HL-60/S4 (cell line): ENCODE measurements around the gene IL17A.

Experiments used
- in situ Hi-C: fragments of 300-500 bp; cut with MboI; formaldehyde crosslinking; loops from 2 replicates; pipeline ENCODE4 v1.14.3; 2022; ENCODE audit warnings: low sequenced_read_pairs

IL17A gene

DNA sequence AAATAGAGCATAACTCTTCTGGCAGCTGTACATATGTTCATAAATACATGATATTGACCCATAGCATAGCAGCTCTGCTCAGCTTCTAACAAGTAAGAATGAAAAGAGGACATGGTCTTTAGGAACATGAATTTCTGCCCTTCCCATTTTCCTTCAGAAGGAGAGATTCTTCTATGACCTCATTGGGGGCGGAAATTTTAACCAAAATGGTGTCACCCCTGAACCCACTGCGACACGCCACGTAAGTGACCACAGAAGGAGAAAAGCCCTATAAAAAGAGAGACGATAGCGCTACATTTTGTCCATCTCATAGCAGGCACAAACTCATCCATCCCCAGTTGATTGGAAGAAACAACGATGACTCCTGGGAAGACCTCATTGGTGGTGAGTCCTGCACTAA, at the start of gene IL17A:
IL17A (plus strand) TSS at position 301 of the 400 bp plus-strand sequence; CDS start at position 358, 57 bp downstream.
- in situ Hi-C loops: no loop called here

DNA sequence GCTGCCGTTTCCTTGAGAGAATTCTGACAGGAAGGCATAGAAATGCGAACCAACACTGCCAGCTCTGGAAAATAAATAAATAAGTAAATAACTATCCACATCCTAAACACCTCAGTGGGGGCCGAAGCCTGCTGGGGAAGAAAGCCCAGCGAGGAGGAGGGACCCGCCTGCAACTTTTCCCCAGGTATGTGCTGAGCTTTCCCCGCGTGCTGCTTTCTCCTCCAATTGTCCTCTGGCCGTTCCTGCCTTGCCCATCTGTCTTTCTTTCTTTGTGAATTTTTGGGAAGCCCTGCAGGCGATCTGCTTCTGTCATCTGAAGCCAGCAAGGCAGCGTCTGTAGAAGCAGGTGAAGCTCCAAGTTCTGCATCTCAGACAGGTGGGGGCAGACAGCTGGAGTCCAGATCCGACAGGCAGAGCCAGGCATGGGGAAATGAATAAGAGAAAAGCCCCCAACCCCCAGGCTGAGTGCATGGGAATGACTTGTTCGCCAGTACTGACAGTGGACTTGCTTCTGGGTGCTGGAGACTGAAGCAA, 49.2 kb upstream of the IL17A start:
- in situ Hi-C loops: no loop called here

- in situ Hi-C loops: no loop called here
Measured at GRCh38 chr6:52138284-52138683, 47.9 kb upstream of the IL17A start.

- in situ Hi-C loops: no loop called here
Measured at GRCh38 chr6:52139985-52140680, 46.0 kb upstream of the IL17A start.

GRCh38 chr6:52141596-52141995, 44.6 kb upstream of the IL17A start:
- in situ Hi-C loops: no loop called here

DNA sequence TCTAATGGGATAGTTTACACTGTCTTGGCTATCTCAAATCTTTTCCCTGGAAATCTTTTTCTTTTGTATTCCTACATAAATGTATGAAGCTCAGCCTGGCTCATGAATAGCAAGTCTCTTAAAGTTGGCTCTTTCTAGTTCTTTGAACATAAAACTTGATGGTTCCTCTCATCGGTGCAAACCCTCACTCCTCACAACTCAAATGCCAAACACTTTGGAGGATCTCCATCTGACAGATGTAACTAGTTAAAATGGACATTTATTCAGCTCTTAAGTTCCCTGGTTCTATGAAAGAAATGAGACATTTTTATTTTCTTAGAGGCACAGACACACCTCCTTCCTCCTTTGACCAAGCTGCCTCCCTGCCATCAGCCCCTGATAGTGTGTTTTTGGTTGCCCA, 43.6 kb upstream of the IL17A start:
- in situ Hi-C loops: no loop called here

GRCh38 chr6:52143551-52143950, 42.6 kb upstream of the IL17A start:
- in situ Hi-C loops: no loop called here

- in situ Hi-C loops: no loop called here
Measured at GRCh38 chr6:52144196-52145076, 41.7 kb upstream of the IL17A start.

DNA sequence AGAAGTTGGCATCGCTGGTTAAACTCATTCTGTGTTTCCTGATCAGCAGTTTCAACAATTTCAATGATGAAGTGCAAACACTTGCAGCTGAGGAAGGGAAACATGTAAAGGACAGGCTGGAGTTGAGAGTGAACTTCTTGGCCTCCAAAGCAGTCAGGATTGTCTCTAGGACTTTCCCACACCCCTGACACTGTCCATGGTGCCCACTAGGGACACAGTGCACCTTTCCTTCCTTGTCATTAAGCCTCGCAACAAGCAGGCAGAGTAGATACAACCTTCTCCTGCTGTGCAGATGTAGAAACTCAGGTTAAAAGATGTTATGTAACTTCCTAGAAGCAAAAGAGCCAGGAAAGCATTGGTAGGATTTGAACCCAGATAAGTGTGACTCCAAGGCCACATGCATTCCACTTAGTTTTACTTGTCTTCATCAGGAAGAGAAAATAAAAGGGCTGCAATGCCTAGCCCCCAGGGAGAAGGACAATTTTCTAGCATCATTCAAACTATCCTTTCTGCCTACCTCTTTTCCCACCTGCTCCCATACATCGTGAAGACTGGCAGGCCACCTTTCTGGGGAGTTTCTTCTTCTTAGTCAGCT, 39.2 kb upstream of the IL17A start:
- in situ Hi-C loops: no loop called here

DNA sequence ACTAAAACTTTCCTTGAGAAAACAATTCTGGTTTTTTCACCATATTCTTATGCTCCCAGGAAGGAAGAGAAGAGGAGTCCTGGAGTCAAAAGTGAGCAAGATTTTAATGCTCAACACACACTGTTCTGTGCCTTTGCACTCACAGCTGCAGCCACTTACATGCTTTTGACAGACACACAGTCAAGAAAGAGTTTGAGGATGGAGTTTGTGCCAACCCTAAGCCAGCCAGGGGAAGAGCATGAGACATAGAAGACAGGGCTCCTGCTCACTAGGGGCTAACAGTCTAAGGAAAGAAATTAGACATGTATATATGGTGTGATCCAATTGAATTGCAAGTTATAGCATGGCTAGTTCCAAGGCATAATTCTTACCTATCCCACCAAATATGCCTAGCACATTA, 37.1 kb upstream of the IL17A start:
- in situ Hi-C loops: no loop called here

DNA sequence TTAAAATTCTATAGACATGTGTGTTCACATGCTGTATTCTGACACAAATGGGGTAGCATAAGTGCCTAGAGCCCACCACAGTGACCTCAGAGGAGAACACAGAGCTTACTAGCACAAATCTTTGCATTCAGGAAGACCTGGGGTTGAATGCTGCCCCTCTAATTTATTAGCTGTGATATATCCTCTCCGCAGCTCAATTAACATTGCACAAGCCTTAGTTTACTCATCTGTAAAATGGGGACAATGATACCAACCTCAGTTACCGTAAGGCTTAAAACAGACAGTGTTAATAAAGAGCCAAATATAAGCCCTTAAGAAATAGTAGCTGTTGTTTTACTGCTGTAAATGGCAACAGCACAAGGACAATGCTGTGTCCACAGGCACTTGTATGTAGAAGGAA, 36.2 kb upstream of the IL17A start:
- in situ Hi-C loops: loop anchor here (25.0 kb wide), 1 partner anchor 512 kb away; the partner anchor contains the start of gene TMEM14A

DNA sequence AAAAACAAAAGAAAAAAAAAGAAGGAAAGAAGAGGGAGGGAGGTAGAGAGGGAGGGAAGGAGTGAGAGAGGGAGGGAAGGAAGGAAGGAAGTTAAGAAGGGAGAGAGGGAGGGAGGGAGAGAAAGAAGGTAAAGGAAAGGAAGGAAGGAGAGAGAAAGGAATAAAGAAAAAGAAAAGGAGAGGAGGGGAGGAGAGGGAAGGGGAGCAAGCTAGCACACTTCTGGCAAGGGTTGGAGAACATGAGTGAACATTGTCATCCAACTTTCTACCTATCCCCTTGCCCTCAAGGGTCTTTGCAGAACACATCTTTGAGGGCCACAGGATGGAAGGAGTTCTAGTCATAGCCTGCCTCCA, 34.1 kb upstream of the IL17A start:
- in situ Hi-C loops: loop anchor here (25.0 kb wide), 1 partner anchor 510 kb away; the partner anchor contains the start of gene TMEM14A

- in situ Hi-C loops: loop anchor here (25.0 kb wide), 1 partner anchor 510 kb away; the partner anchor contains the start of gene TMEM14A
Measured at GRCh38 chr6:52152711-52153160, 33.4 kb upstream of the IL17A start.

- in situ Hi-C loops: loop anchor here (25.0 kb wide), 1 partner anchor 508 kb away; the partner anchor contains the start of gene TMEM14A
Measured at GRCh38 chr6:52154381-52154780, 31.8 kb upstream of the IL17A start.

GRCh38 chr6:52155791-52156576, 30.2 kb upstream of the IL17A start:
- in situ Hi-C loops: loop anchor here (25.0 kb wide), 1 partner anchor 506 kb away; the partner anchor contains the start of gene TMEM14A

- in situ Hi-C loops: loop anchor here (25.0 kb wide), 1 partner anchor 505 kb away; the partner anchor contains the start of gene TMEM14A
Measured at GRCh38 chr6:52157301-52157941, 28.8 kb upstream of the IL17A start.

DNA sequence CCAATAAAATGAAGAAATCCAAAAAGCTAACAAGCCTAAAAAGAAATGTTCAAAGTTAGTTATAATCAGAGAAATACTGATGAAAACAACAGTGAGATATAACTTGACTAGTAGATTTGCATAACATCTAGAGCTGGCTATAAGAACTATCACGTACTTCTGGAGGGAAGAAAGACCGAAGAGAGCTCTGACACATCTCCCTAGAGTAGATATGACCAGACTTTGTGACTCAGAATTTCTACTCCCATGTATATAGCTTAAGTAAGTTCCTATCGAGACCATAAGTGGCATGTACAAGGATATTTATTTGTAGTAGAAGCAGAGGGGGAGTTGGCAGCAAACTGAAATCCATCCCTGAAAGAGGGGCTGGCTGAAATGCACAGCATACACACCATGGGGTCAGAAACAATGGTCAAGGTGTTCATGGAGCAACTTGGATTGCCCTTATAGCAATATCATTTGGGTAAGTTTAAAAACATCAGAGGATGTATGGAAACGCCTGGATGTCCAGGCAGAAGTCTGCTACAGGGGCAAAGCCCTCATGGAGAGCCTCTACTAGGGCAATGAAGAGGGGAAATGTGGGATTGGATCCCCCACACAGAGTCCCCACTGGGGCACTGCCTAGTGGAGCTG, 25.6 kb upstream of the IL17A start:
- in situ Hi-C loops: loop anchor here (25.0 kb wide), 1 partner anchor 502 kb away; the partner anchor contains the start of gene TMEM14A

- in situ Hi-C loops: loop anchor here (25.0 kb wide), 1 partner anchor 500 kb away; the partner anchor contains the start of gene TMEM14A
Measured at GRCh38 chr6:52161689-52162438, 24.3 kb upstream of the IL17A start.
